Fibroblast of lung (primary cell): ENCODE results near the gene TMEM62. TPM values are rescaled to one million over a fixed set of nuclear protein-coding genes. Genes with fewer than 3 reads are reported as not detected.
A peak's percentile ranks its signal among the peaks of the same experiment; 100 is the strongest.

Experiments
- DNase-seq, 2 donors: peaks; one replicate each; pipeline versions ENCODE4 v3.0.0 to v3.0.0-alpha.2; 2010; ENCODE audit warnings: low read depth in 2 of 2
- H2AFZ ChIP-seq: 2 replicates; pipeline ENCODE4 v1.5.1; 2012; ENCODE audit warnings: low read length, control low read depth, inconsistent platforms
- H3K27ac ChIP-seq: 2 replicates; pipeline ENCODE4 v1.5.1; 2011; ENCODE audit warnings: low read length, control low read depth; ENCODE audit not compliant: insufficient read depth
- H3K27me3 ChIP-seq: 2 replicates; pipeline ENCODE4 v1.5.1; 2011; ENCODE audit warnings: mild to moderate bottlenecking, low read length; ENCODE audit not compliant: control insufficient read depth, insufficient read depth
- H3K36me3 ChIP-seq: 2 replicates; pipeline ENCODE4 v1.5.1; 2011; ENCODE audit warnings: low read length; ENCODE audit not compliant: control insufficient read depth, insufficient read depth
- H3K4me1 ChIP-seq: 2 replicates; pipeline ENCODE4 v1.5.1; 2011; ENCODE audit warnings: low read length; ENCODE audit not compliant: control insufficient read depth, insufficient read depth; ENCODE audit errors: extremely low read depth
- H3K4me2 ChIP-seq: 2 replicates; pipeline ENCODE4 v1.5.1; 2011; ENCODE audit warnings: low read length, control low read depth; ENCODE audit not compliant: insufficient read depth; ENCODE audit errors: extremely low read depth
- H3K4me3 ChIP-seq, 4 experiments: fragments of 200-600 bp in 1 of 4; sonication (generic) in 1 of 4; replicated peaks in 1 of 4; 2 replicates each; pipeline ENCODE4 v1.5.1; 2011 to 2016; ENCODE audit warnings: low read length in 4 of 4, low read depth in 3 of 4, mild to moderate bottlenecking in 3 of 4, control low read depth in 2 of 4, inconsistent platforms in 1 of 4, mixed read lengths in 1 of 4; ENCODE audit not compliant: insufficient read depth in 1 of 4; ENCODE audit errors: control extremely low read depth in 1 of 4
- H3K79me2 ChIP-seq: 2 replicates; pipeline ENCODE4 v1.5.1; 2012; ENCODE audit warnings: mild to moderate bottlenecking, low read length, inconsistent platforms; ENCODE audit not compliant: control insufficient read depth, insufficient read depth
- H3K9ac ChIP-seq: 2 replicates; pipeline ENCODE4 v1.5.1; 2011; ENCODE audit warnings: mild to moderate bottlenecking, low read length, control low read depth; ENCODE audit not compliant: insufficient read depth
- H3K9me3 ChIP-seq: 2 replicates; pipeline ENCODE4 v1.5.1; 2012; ENCODE audit warnings: low read depth, low read length; ENCODE audit not compliant: control insufficient read depth, insufficient read depth
- H4K20me1 ChIP-seq: 2 replicates; pipeline ENCODE4 v1.5.1; 2011; ENCODE audit warnings: low read length; ENCODE audit not compliant: control insufficient read depth, insufficient read depth; ENCODE audit errors: extremely low read depth
- EZH2 ChIP-seq: IDR thresholded peaks from 2 replicates; pipeline ENCODE4 v1.5.1; 2012; ENCODE audit warnings: low read length, control low read depth, mild to moderate bottlenecking; ENCODE audit errors: missing control alignments
- polyA plus RNA-seq, 2 donors: library from polyadenylated mRNA; depleted of rRNA in 1 of 2; stranded (reverse) in 1 of 2; unstranded in 1 of 2; fragments of >200 nt; gene quantifications; 2 replicates each; pipeline ENCODE4 v1.2.1, GENCODE V29; 2011 to 2012; ENCODE audit warnings: missing spikeins in 1 of 2
- total RNA-seq: library from RNA; depleted of rRNA; stranded (reverse); fragments of >200 nt; gene quantifications from 2 replicates; pipeline ENCODE4 v1.2.1, GENCODE V29; 2014
- TF ChIP-seq, protein P1 (sequence below), 2 donors: IDR thresholded peaks in 1 of 2; conservative IDR thresholded peaks in 1 of 2; 1 replicate in 1 of 2; 2 replicates in 1 of 2; pipeline ENCODE4 v1.5.1; 2011 to 2012; ENCODE audit warnings: low read length in 2 of 2, control low read depth in 1 of 2, inconsistent platforms in 1 of 2, low read depth in 1 of 2, mild to moderate bottlenecking in 1 of 2

Gene TMEM62
- total and polyA plus RNA-seq, 2 donors (not counting 1 experiment from before 2014, with no cell fraction given) = 10.7 to 20.8 TPM

DNA sequence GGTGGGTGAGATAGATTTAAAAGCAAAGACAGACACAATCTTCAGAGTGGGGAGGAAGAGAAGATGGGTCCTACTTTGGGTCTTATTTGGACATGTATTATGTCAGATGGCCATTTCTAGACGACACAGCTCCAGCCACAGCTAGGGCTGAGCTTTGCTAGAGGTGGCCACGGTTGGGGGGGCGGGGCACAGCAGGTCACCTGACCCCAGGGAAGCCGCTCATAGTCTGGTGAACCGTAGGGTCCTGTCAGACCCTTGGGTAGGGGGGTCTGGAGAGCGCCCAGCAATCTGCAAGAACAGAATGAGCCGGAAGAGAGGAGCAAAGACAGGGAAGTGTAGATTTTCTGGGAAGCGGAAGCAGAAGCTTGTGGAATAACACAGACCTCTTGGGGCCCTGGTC, 80.8 kb downstream of the TMEM62 start:
- TF ChIP-seq, protein P1, sequence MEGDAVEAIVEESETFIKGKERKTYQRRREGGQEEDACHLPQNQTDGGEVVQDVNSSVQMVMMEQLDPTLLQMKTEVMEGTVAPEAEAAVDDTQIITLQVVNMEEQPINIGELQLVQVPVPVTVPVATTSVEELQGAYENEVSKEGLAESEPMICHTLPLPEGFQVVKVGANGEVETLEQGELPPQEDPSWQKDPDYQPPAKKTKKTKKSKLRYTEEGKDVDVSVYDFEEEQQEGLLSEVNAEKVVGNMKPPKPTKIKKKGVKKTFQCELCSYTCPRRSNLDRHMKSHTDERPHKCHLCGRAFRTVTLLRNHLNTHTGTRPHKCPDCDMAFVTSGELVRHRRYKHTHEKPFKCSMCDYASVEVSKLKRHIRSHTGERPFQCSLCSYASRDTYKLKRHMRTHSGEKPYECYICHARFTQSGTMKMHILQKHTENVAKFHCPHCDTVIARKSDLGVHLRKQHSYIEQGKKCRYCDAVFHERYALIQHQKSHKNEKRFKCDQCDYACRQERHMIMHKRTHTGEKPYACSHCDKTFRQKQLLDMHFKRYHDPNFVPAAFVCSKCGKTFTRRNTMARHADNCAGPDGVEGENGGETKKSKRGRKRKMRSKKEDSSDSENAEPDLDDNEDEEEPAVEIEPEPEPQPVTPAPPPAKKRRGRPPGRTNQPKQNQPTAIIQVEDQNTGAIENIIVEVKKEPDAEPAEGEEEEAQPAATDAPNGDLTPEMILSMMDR (conservative IDR thresholded peaks at IDR 0.05 in 1 of 2, IDR thresholded peaks at IDR 0.05 in 1 of 2; ENCODE audit: low read depth in 1 of 2, low read length in 2 of 2) = no peak
- no peak for TF ChIP-seq EZH2
- Histone ChIP-seq H3K27ac (no peak overlapping the region), H3K9me3 (no peaks in the 10 kb centered on the region), H3K4me3 (no peak overlapping the region), H3K9ac (no peak overlapping the region), H3K27me3 (peaks cover 13% of the 10 kb centered on the region), H4K20me1 (no peaks in the 10 kb centered on the region), H2AFZ (no peak overlapping the region), H3K36me3 (no peaks in the 10 kb centered on the region), H3K4me2 (no peak overlapping the region), H3K4me1 (no peaks in the 10 kb centered on the region), H3K79me2 (no peaks in the 10 kb centered on the region)
- no peak for DNase-seq

DNA sequence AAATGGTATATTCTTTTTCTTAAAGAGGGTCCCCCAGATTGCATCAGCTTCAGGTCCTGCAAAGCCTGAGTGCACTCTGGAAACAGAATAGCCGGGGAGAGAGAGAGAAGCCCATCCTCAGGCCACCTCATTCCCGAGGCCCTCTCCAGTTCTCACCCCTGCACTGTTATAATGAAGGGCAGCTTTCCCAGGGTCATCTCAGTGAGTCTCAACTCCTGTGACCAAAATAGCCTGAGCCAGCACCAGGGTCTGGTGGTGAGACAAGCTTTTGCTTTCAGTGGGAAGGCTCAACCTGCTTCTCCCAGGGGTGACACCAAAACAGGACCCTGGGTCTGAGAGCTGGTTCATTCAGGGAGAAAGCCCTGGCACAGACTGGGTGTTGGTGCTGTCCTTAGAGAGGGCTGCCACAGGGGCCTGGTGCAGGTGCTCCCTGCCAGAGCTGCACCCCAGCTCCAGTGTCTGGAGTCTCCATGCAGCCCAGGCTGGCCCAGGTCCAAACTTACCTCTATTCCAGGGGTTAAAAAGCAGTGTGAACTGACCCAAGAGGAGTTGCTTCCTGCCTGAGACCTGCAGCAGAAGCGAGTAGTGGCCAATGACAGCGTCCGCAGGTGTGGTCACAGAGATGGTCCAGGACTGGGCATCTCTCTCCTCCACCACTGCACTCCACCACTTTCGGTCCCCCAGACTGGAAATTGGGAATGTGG, 81.4 kb downstream of the TMEM62 start:
- peaks cover 8% of the 10 kb centered on the region for H3K27me3 ChIP-seq
- no peaks in the 10 kb centered on the region for H4K20me1 ChIP-seq
- H3K4me1 ChIP-seq = no peaks in the 10 kb centered on the region
- H3K9ac ChIP-seq = no peak overlapping the region
- no peak for TF ChIP-seq EZH2
- TF ChIP-seq, protein P1 (conservative IDR thresholded peaks at IDR 0.05 in 1 of 2, IDR thresholded peaks at IDR 0.05 in 1 of 2; ENCODE audit: low read depth in 1 of 2, low read length in 2 of 2) = no peak
- H3K9me3 ChIP-seq = no peaks in the 10 kb centered on the region
- no peak overlapping the region for H3K27ac ChIP-seq
- H2AFZ ChIP-seq = no peak overlapping the region
- no peaks in the 10 kb centered on the region for H3K36me3 ChIP-seq
- DNase-seq = no peak
- no peaks in the 10 kb centered on the region for H3K79me2 ChIP-seq
- no peak overlapping the region for H3K4me3 ChIP-seq
- H3K4me2 ChIP-seq = no peak overlapping the region

DNA sequence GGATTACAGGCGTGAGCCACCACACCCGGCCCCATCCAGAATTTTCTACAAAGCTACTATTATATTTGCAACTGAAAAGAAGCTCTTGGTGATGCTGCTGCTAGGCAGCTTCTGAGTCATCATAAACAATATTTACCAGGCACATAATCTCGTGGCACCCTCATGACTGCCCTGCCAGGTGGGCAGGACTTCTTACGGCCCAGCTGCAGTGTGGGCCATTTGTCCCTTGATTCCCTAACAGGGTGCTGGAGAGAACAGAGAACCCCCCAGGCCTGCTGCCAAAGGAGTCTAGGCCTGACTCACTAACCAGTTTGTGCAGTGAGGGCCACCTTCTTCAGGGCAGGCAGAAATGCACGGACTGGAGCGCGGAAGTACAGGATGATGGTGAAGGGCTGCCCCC, 82.6 kb downstream of the TMEM62 start:
- Histone ChIP-seq H3K27ac (no peak overlapping the region), H3K9ac (no peak overlapping the region), H3K9me3 (no peaks in the 10 kb centered on the region), H3K4me3 (no peak overlapping the region), H3K4me1 (no peaks in the 10 kb centered on the region), H3K79me2 (no peaks in the 10 kb centered on the region), H4K20me1 (no peaks in the 10 kb centered on the region), H2AFZ (no peak overlapping the region), H3K36me3 (no peaks in the 10 kb centered on the region), H3K4me2 (no peak overlapping the region), H3K27me3 (peaks cover 8% of the 10 kb centered on the region)
- DNase-seq = peak in 1 of 2 donors; percentile 26
- TF ChIP-seq, protein P1 (conservative IDR thresholded peaks at IDR 0.05 in 1 of 2, IDR thresholded peaks at IDR 0.05 in 1 of 2; ENCODE audit: low read depth in 1 of 2, low read length in 2 of 2) = no peak
- TF ChIP-seq EZH2 = no peak
